ENCODE measurements around the gene TRPM2. TPM values are rescaled to one million over a fixed set of nuclear protein-coding genes. Genes with fewer than 3 reads are reported as not detected.

TRPM2 gene
- total RNA-seq, 3 donors from 2014 or later, result 1.5 to 10.3 (median 7.2) TPM

DNA sequence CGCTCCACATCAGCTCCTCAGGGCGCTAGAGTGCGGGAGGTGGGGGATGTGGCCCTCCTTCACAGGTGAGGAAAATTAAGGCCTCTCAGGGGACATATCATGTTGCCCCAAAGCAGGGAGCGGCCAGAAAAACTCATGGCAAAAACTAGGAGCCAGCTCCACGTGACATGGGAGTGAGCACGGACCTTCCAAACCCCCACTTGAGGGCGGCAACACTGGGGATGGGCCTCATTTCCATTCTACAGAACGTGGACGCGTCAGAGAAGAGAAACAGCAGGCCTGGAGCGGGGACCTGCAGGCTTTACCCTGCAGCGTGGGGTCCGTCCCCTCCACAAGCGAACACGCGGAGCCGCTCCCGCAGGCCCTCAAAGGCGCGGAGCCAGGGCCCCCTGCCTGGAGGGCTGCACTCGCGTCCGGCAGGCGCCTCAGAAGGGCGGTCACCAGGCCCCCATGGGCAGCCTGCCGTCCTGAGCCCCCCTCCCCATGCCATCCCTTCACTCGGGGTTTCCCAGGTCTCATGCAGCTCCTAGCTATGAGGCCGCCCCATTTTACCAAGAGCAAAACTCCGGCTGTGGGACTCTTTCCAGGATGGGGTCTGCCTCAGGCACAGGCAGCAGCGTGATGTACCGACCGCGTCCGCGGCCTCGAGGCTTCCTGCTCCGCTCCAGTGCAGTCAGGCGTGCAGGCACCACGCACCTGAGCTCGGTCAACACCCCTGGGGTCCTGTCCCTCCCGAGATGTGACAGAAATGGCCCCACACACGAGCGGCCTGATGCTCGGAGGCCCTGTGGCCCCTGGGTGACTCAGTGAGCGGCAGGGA is 19.7 kb upstream of the TRPM2 start:
- intact Hi-C loops (cut with DNase I, micrococcal nuclease), result no loop called here
- no peaks in the 10 kb centered on the region for H3K36me3 ChIP-seq (ENCODE audit: low read depth)

DNA sequence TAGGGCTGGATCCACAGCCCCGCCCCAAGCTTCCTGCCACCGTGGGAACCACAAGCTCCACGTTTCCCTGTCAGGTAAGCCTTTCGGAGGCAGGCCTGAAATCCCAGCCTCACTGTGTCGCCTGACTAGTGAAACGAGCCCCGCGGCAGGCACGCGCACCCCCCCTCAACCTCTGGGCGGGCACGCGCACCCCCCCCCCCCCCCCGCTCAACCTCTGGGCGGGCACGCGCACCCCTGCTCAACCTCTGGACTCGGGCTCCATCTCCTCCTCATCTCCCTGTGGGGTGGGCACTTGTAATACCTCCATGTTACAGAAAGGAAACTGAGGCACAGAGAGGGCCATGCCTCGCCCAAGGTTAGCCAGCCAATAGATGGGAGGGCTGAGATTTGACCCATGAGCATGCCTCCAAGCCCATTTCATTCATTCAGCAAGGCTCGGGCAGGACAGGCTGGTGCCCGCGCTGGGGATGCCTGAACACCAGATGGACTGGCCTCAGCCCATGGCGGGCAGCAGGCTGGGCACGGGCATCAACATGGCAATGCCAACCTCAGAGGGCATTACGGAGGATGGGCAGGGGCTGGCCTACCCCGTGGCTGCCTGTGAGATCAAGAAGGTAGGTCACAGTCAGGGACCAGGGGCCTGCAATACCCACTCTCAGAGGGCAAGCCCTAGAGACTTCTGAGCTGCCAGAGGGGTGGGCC is 18.9 kb upstream of the TRPM2 start:
- H3K4me3 ChIP-seq, result no peak overlapping the region
- DNase-seq (no peak), ATAC-seq (no peak)
- TF ChIP-seq, protein P1, sequence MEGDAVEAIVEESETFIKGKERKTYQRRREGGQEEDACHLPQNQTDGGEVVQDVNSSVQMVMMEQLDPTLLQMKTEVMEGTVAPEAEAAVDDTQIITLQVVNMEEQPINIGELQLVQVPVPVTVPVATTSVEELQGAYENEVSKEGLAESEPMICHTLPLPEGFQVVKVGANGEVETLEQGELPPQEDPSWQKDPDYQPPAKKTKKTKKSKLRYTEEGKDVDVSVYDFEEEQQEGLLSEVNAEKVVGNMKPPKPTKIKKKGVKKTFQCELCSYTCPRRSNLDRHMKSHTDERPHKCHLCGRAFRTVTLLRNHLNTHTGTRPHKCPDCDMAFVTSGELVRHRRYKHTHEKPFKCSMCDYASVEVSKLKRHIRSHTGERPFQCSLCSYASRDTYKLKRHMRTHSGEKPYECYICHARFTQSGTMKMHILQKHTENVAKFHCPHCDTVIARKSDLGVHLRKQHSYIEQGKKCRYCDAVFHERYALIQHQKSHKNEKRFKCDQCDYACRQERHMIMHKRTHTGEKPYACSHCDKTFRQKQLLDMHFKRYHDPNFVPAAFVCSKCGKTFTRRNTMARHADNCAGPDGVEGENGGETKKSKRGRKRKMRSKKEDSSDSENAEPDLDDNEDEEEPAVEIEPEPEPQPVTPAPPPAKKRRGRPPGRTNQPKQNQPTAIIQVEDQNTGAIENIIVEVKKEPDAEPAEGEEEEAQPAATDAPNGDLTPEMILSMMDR (IDR thresholded peaks at IDR 0.05), result no peak
- peaks cover 5% of the 10 kb centered on the region for H3K4me1 ChIP-seq (ENCODE audit: low read depth)
- no peaks in the 10 kb centered on the region for H3K36me3 ChIP-seq (ENCODE audit: low read depth)
- intact Hi-C loops (cut with DNase I, micrococcal nuclease), result no loop called here
- no peaks in the 10 kb centered on the region for H3K9me3 ChIP-seq

More for the DNA sequence above, 19.7 kb upstream of the TRPM2 start:
- ATAC-seq, result no peak
- TF ChIP-seq, protein P1 (IDR thresholded peaks at IDR 0.05), result no peak
- Histone ChIP-seq H3K9me3 (no peaks in the 10 kb centered on the region), H3K4me1 (ENCODE audit: low read depth) (peaks cover 5% of the 10 kb centered on the region), H3K4me3 (no peak overlapping the region)
- no peak for DNase-seq

DNA sequence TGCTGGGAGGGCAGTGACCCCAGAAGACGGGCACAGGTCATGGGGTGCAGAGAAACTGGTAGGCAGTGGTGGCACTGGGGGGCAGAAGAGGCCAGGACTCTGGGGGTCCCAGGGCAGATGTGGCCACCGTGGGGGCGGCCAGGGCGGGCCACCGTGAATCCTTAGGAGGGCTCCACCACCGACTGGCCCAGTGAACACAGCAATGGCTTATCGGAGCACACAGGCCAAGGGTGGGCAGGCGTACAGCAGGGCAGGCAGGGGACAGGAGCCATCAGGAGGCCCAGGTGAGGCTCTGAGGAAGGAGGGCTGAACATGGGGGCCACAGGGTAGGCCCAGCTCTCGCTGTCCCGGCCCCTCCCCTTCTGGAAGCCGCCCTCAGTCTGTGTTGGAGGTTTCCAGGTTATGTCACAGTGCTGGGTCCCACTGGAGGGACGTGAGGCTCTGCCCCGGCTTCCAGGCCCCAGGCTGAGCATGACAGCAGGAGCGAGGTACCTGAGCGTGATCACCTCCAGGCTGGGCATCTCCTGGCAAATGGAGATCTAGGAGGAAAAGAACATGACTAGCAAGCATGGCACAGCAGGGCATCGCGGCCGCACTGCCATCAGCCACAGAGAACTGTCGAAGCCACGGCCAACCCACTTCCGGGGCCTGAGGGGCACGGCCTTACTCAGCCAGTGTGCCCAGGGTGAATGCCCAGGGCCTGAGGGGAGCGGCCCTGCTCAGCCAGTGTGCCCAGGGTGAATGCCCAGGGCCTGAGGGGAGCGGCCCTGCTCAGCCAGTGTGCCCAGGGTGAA is 18.0 kb upstream of the TRPM2 start:
- Histone ChIP-seq H3K36me3 (ENCODE audit: low read depth) (no peaks in the 10 kb centered on the region), H3K4me3 (no peak overlapping the region), H3K9me3 (no peaks in the 10 kb centered on the region), H3K4me1 (ENCODE audit: low read depth) (peaks cover 12% of the 10 kb centered on the region)
- intact Hi-C loops (cut with DNase I, micrococcal nuclease), result no loop called here
- no peak for ATAC-seq
- TF ChIP-seq, protein P1 (IDR thresholded peaks at IDR 0.05), result no peak
- no peak for DNase-seq

DNA sequence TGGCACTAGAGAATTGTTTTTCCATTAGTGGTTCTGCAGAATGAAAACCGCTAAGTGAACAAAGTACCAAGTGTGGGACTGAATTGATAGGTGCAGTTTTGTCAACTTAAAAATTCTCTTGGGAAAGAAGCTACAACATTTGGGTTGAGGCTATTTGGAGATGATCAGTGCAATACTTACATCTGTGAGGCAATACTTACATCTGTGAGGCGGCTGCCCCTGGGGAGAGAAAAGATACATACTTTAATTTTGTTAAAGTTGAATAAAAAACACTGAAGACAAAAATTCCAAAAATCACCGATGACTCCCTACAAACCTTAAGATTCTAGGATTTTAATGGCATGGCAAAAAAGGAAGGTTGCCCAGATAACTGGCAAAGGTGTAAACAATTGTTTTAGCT is 16.0 kb upstream of the TRPM2 start:
- Histone ChIP-seq H3K4me1 (ENCODE audit: low read depth) (peaks cover 12% of the 10 kb centered on the region), H3K4me3 (no peak overlapping the region), H3K36me3 (ENCODE audit: low read depth) (no peaks in the 10 kb centered on the region), H3K9me3 (no peaks in the 10 kb centered on the region)
- TF ChIP-seq, protein P1 (IDR thresholded peaks at IDR 0.05), result no peak
- no peak for DNase-seq
- intact Hi-C loops (cut with DNase I, micrococcal nuclease), result no loop called here
- ATAC-seq, result no peak

All from mucosa of descending colon (tissue), 3 donors.